Daoy (cell line): ENCODE results near the gene KANTR. TPM values are rescaled to one million over a fixed set of nuclear protein-coding genes. Genes with fewer than 3 reads are reported as not detected.
"Not testable (repeated sequence)": the region's sequence is repeated elsewhere in the genome, so short reads cannot be mapped to it uniquely, and the experiment has no call there.

Experiments used
- DNase-seq: peaks from one replicate; pipeline ENCODE4 v3.0.0-alpha.2; 2015; ENCODE audit warnings: low read depth
- total RNA-seq: library from RNA; depleted of rRNA; stranded (reverse); fragments of >200 nt; shearing (Covaris generic); gene quantifications from 2 replicates; pipeline ENCODE4 v1.2.3, GENCODE V29; 2014; rRNA removed

KANTR gene
- total RNA-seq, 1 experiment from 2014 or later, result 3.2 TPM

- DNase-seq, result no peak
These were observed 34.3 kb downstream of the KANTR start for GRCh38 chrX:53128097-53128749.

- DNase-seq, result no peak
These were observed 39.5 kb downstream of the KANTR start for GRCh38 chrX:53133400-53133799.

- no peak for DNase-seq
These were observed 41.6 kb downstream of the KANTR start for GRCh38 chrX:53135581-53135980.

- DNase-seq, result no peak
These were observed 59.6 kb downstream of the KANTR start for GRCh38 chrX:53153581-53153980.

GRCh38 chrX:53155512-53156206 is 61.7 kb downstream of the KANTR start:
- no peak for DNase-seq

- no peak for DNase-seq
These were observed 62.3 kb downstream of the KANTR start for GRCh38 chrX:53156207-53156596.

- DNase-seq, result no peak
These were observed 65.2 kb downstream of the KANTR start for GRCh38 chrX:53159184-53159583.

- no peak for DNase-seq
These were observed 66.5 kb downstream of the KANTR start for GRCh38 chrX:53160297-53160983.

GRCh38 chrX:53163436-53163835 is 69.5 kb downstream of the KANTR start:
- no peak for DNase-seq

GRCh38 chrX:53164566-53164965 is 70.6 kb downstream of the KANTR start:
- DNase-seq, result not testable (repeated sequence)

GRCh38 chrX:53166103-53166502 is 72.2 kb downstream of the KANTR start:
- DNase-seq, result no peak

- DNase-seq, result no peak
These were observed 77.4 kb downstream of the KANTR start for GRCh38 chrX:53171356-53171755.

Other genes starting within 250 kb of the KANTR start
- gene XAGE3, start 226.1 kb upstream of the KANTR start, total RNA-seq, result not detected in 2 replicates
- gene FAM156B, start 196.8 kb upstream of the KANTR start, total RNA-seq, result 3.5 and 7.9 TPM in 2 replicates
- 6.6 and 21.7 TPM in 2 replicates for gene FAM156A, start 135.6 kb upstream of the KANTR start, total RNA-seq
- gene GPR173, start 45.4 kb upstream of the KANTR start, total RNA-seq, result 0.24 and 1.2 TPM in 2 replicates
- gene TSPYL2, start 11.8 kb upstream of the KANTR start, total RNA-seq, result 11.8 and 12.5 TPM in 2 replicates
- gene KDM5C, start 131.1 kb downstream of the KANTR start, total RNA-seq, result 44.1 and 55.8 TPM in 2 replicates
- 1.8 and 4.1 TPM in 2 replicates for gene IQSEC2, start 187.4 kb downstream of the KANTR start, total RNA-seq